Liver (tissue), 9 donors: ENCODE data around the gene ANKRD44. TPM values are rescaled to one million over a fixed set of nuclear protein-coding genes. Genes with fewer than 3 reads are reported as not detected.

Source experiments
- DNase-seq: peaks from one replicate; pipeline ENCODE4 v3.0.0-alpha.2; 2017; ENCODE audit warnings: low spot score
- H3K27ac ChIP-seq, 2 donors: one replicate each; pipeline ENCODE4 v1.7.0; 2013; ENCODE audit warnings: inconsistent platforms in 2 of 2, low read length in 2 of 2, control low read depth in 1 of 2, low read depth in 1 of 2, mild to moderate bottlenecking in 1 of 2
- H3K27me3 ChIP-seq, 4 donors: one replicate each; pipeline versions ENCODE4 v1.6.1 to v1.7.0; 2013; ENCODE audit warnings: low read length in 3 of 4, inconsistent platforms in 1 of 4, mild to moderate bottlenecking in 1 of 4, moderate library complexity in 1 of 4; ENCODE audit not compliant: control insufficient read depth in 4 of 4, insufficient read depth in 4 of 4
- H3K36me3 ChIP-seq, 4 donors: one replicate each; pipeline versions ENCODE4 v1.6.1 to v1.7.0; 2013; ENCODE audit warnings: low read length in 3 of 4, mild to moderate bottlenecking in 3 of 4, low read depth in 1 of 4, moderate library complexity in 1 of 4; ENCODE audit not compliant: control insufficient read depth in 4 of 4, insufficient read depth in 3 of 4
- H3K4me1 ChIP-seq, 4 donors: one replicate each; pipeline versions ENCODE4 v1.6.1 to v1.7.0; 2013; ENCODE audit warnings: low read length in 3 of 4, mild to moderate bottlenecking in 3 of 4, moderate library complexity in 1 of 4; ENCODE audit not compliant: control insufficient read depth in 4 of 4, insufficient read depth in 4 of 4
- H3K4me3 ChIP-seq, 3 donors: one replicate each; pipeline versions ENCODE4 v1.6.1 to v1.7.0; 2013; ENCODE audit warnings: low read length in 3 of 3, control low read depth in 1 of 3, low read depth in 1 of 3, mild to moderate bottlenecking in 1 of 3
- H3K9ac ChIP-seq, 2 donors: one replicate each; pipeline ENCODE4 v1.7.0; 2013; ENCODE audit warnings: low read length in 2 of 2, mild to moderate bottlenecking in 2 of 2, moderate library complexity in 2 of 2, control low read depth in 1 of 2, low read depth in 1 of 2
- H3K9me3 ChIP-seq, 4 donors: one replicate each; pipeline versions ENCODE4 v1.6.1 to v1.7.0; 2013; ENCODE audit warnings: low read length in 3 of 4; ENCODE audit not compliant: control insufficient read depth in 4 of 4
- EGR1 ChIP-seq, 2 donors: IDR thresholded peaks; 2 replicates each; pipeline ENCODE4 v1.6.1; 2016 to 2018; ENCODE audit warnings: antibody characterized with exemption in 2 of 2, low read depth in 2 of 2
- FOXA1 ChIP-seq: IDR thresholded peaks from 2 replicates; pipeline ENCODE4 v1.6.1; 2016; ENCODE audit warnings: antibody characterized with exemption
- FOXA2 ChIP-seq: IDR thresholded peaks from 2 replicates; pipeline ENCODE4 v1.6.1; 2016; ENCODE audit warnings: antibody characterized with exemption
- GABPA ChIP-seq, 2 donors: IDR thresholded peaks in 1 of 2; conservative IDR thresholded peaks in 1 of 2; 2 replicates each; pipeline ENCODE4 v1.6.1; 2016; ENCODE audit warnings: antibody characterized with exemption in 2 of 2, mild to moderate bottlenecking in 1 of 2, moderate library complexity in 1 of 2
- HNF4A ChIP-seq, 2 donors: conservative IDR thresholded peaks; 2 replicates each; pipeline ENCODE4 v1.6.1; 2016; ENCODE audit warnings: antibody characterized with exemption in 2 of 2, mild to moderate bottlenecking in 2 of 2
- HNF4G ChIP-seq: IDR thresholded peaks from 2 replicates; pipeline ENCODE4 v1.6.1; 2016; ENCODE audit warnings: antibody characterized with exemption
- JUND ChIP-seq, 2 donors: IDR thresholded peaks; 2 replicates each; pipeline ENCODE4 v1.6.1; 2016; ENCODE audit warnings: antibody characterized with exemption in 2 of 2
- NR2F2 ChIP-seq: IDR thresholded peaks from 2 replicates; pipeline ENCODE4 v1.6.1; 2016; ENCODE audit warnings: antibody characterized with exemption
- RAD21 ChIP-seq, 2 donors: IDR thresholded peaks; 2 replicates each; pipeline ENCODE4 v1.6.1; 2016; ENCODE audit warnings: antibody characterized with exemption in 2 of 2, mild to moderate bottlenecking in 2 of 2
- RXRA ChIP-seq, 2 donors: IDR thresholded peaks; 2 replicates each; pipeline ENCODE4 v1.6.1; 2017 to 2018; ENCODE audit warnings: antibody characterized with exemption in 2 of 2, mild to moderate bottlenecking in 1 of 2
- SP1 ChIP-seq: IDR thresholded peaks from 2 replicates; pipeline ENCODE4 v1.6.1; 2018; ENCODE audit warnings: antibody characterized with exemption, mild to moderate bottlenecking
- TAF1 ChIP-seq: conservative IDR thresholded peaks from 2 replicates; pipeline ENCODE4 v1.6.1; 2016; ENCODE audit warnings: antibody characterized with exemption, mild to moderate bottlenecking
- YY1 ChIP-seq: IDR thresholded peaks from 2 replicates; pipeline ENCODE4 v1.6.1; 2016; ENCODE audit warnings: antibody characterized with exemption, mild to moderate bottlenecking
- ZBTB33 ChIP-seq: IDR thresholded peaks from 2 replicates; pipeline ENCODE4 v1.6.1; 2016; ENCODE audit warnings: antibody characterized with exemption
- WGBS: extraction: QIAGEN DNeasy Blood & Tissue Kit; methylation state at CpG from one replicate; pipeline ENCODE4 v1.1.7; 2013; 5-methylcytosine and 5-hydroxymethylcytosine counted together
- polyA plus RNA-seq, 2 donors: library from polyadenylated mRNA; stranded (reverse) in 1 of 2; unstranded in 1 of 2; fragments of 200-250 nt in 1 of 2; fragments of >200 nt in 1 of 2; fragmentation: Nextera tagmentation in 1 of 2; extraction: Ambion mirVana in 1 of 2; gene quantifications; one replicate each; pipeline versions ENCODE4 v1.2.1 to v1.2.3, GENCODE V29; 2013 to 2015
- total RNA-seq, 2 donors: library from RNA; depleted of rRNA; stranded (reverse); fragments of >200 nt; gene quantifications; one replicate each; pipeline ENCODE4 v1.2.3, GENCODE V29; 2014
- TF ChIP-seq, protein P1 (sequence below): fragments of 150-350 bp; IDR thresholded peaks from 2 replicates; pipeline ENCODE4 v1.5.1; 2017; ENCODE audit warnings: improper control_type of control experiment, low read depth, low read length; ENCODE audit not compliant: missing input control
- TF ChIP-seq, protein P2 (sequence below): IDR thresholded peaks from 2 replicates; pipeline ENCODE4 v1.6.1; 2016; ENCODE audit warnings: antibody characterized with exemption
- TF ChIP-seq, protein P3 (sequence below): IDR thresholded peaks from 2 replicates; pipeline ENCODE4 v1.6.1; 2016; ENCODE audit warnings: antibody characterized with exemption, mild to moderate bottlenecking
- TF ChIP-seq, protein P4 (sequence below): IDR thresholded peaks from 2 replicates; pipeline ENCODE4 v1.6.1; 2016; ENCODE audit warnings: antibody characterized with exemption
- donor health status: healthy.
- donor health status: healthy.
- donor health status: healthy.
- donor health status: healthy.
- donor health status: healthy.

Gene ANKRD44
- total and polyA plus RNA-seq, 4 donors: 3.8 to 18.2 (median 6.8) TPM

GRCh38 chr2:197280015-197280702, 30.4 kb downstream of the ANKRD44 start:
- Histone ChIP-seq H3K4me3 (no peak overlapping the region), H3K9me3 (no peaks in the 10 kb centered on the region), H3K27me3 (no peaks in the 10 kb centered on the region), H3K27ac (no peak overlapping the region), H3K9ac (no peak overlapping the region), H3K4me1 (no peaks in the 10 kb centered on the region), H3K36me3 (no peaks in the 10 kb centered on the region)
- 90% methylated on average over 13 of the region's 13 CpGs for WGBS
- TF ChIP-seq, protein P1, sequence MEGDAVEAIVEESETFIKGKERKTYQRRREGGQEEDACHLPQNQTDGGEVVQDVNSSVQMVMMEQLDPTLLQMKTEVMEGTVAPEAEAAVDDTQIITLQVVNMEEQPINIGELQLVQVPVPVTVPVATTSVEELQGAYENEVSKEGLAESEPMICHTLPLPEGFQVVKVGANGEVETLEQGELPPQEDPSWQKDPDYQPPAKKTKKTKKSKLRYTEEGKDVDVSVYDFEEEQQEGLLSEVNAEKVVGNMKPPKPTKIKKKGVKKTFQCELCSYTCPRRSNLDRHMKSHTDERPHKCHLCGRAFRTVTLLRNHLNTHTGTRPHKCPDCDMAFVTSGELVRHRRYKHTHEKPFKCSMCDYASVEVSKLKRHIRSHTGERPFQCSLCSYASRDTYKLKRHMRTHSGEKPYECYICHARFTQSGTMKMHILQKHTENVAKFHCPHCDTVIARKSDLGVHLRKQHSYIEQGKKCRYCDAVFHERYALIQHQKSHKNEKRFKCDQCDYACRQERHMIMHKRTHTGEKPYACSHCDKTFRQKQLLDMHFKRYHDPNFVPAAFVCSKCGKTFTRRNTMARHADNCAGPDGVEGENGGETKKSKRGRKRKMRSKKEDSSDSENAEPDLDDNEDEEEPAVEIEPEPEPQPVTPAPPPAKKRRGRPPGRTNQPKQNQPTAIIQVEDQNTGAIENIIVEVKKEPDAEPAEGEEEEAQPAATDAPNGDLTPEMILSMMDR: no peak
- TF ChIP-seq HNF4A (conservative IDR thresholded peaks at IDR 0.05) (no peak), RAD21 (IDR thresholded peaks at IDR 0.05) (no peak), FOXA2 (no peak), NR2F2 (no peak), EGR1 (IDR thresholded peaks at IDR 0.05; ENCODE audit: low read depth in 2 of 2) (no peak), JUND (IDR thresholded peaks at IDR 0.05) (no peak), RXRA (IDR thresholded peaks at IDR 0.05) (no peak), YY1 (no peak), TAF1 (no peak), GABPA (IDR thresholded peaks at IDR 0.05 in 1 of 2, conservative IDR thresholded peaks at IDR 0.05 in 1 of 2) (no peak), ZBTB33 (no peak), SP1 (no peak), FOXA1 (no peak), HNF4G (no peak)
- TF ChIP-seq, protein P2, sequence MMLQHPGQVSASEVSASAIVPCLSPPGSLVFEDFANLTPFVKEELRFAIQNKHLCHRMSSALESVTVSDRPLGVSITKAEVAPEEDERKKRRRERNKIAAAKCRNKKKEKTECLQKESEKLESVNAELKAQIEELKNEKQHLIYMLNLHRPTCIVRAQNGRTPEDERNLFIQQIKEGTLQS: no peak
- TF ChIP-seq, protein P3, sequence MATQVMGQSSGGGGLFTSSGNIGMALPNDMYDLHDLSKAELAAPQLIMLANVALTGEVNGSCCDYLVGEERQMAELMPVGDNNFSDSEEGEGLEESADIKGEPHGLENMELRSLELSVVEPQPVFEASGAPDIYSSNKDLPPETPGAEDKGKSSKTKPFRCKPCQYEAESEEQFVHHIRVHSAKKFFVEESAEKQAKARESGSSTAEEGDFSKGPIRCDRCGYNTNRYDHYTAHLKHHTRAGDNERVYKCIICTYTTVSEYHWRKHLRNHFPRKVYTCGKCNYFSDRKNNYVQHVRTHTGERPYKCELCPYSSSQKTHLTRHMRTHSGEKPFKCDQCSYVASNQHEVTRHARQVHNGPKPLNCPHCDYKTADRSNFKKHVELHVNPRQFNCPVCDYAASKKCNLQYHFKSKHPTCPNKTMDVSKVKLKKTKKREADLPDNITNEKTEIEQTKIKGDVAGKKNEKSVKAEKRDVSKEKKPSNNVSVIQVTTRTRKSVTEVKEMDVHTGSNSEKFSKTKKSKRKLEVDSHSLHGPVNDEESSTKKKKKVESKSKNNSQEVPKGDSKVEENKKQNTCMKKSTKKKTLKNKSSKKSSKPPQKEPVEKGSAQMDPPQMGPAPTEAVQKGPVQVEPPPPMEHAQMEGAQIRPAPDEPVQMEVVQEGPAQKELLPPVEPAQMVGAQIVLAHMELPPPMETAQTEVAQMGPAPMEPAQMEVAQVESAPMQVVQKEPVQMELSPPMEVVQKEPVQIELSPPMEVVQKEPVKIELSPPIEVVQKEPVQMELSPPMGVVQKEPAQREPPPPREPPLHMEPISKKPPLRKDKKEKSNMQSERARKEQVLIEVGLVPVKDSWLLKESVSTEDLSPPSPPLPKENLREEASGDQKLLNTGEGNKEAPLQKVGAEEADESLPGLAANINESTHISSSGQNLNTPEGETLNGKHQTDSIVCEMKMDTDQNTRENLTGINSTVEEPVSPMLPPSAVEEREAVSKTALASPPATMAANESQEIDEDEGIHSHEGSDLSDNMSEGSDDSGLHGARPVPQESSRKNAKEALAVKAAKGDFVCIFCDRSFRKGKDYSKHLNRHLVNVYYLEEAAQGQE: no peak
- TF ChIP-seq, protein P4, sequence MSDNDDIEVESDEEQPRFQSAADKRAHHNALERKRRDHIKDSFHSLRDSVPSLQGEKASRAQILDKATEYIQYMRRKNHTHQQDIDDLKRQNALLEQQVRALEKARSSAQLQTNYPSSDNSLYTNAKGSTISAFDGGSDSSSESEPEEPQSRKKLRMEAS: no peak
- no peak for DNase-seq
